Skeletal muscle cell (primary cell): ENCODE results near the gene POLR1C.
"Not testable (repeated sequence)": the region's sequence is repeated elsewhere in the genome, so short reads cannot be mapped to it uniquely, and the experiment has no call there.

ENCODE experiments used
- DNase-seq: peaks from one replicate; pipeline ENCODE4 v3.0.0-alpha.2; 2010; ENCODE audit warnings: low read depth
- H3K4me3 ChIP-seq: 2 replicates; pipeline ENCODE4 v1.5.1; 2011; ENCODE audit warnings: low read depth, mild to moderate bottlenecking, control low read depth, low read length, moderate library complexity

Gene POLR1C

GRCh38 chr6:43506667-43507471 is 10.0 kb upstream of the POLR1C start:
- H3K4me3 ChIP-seq, result no peak overlapping the region
- DNase-seq, result peak; percentile 25

- no peak overlapping the region for H3K4me3 ChIP-seq
- DNase-seq, result no peak
Measured at GRCh38 chr6:43508481-43509141, 8.3 kb upstream of the POLR1C start.

GRCh38 chr6:43509142-43509983 is 7.5 kb upstream of the POLR1C start:
- H3K4me3 ChIP-seq, result peak overlapping the region; percentile 57

GRCh38 chr6:43509984-43510826 is 6.7 kb upstream of the POLR1C start, which contains the start of gene LRRC73:
TSS of gene LRRC73 (minus strand) at chr6:43510346. CDS start at chr6:43509785, 561 bp downstream.
- peak within 1 kb of the TSS; percentile 57 for H3K4me3 ChIP-seq
- DNase-seq, result peak; percentile 37

More at GRCh38 chr6:43509142-43509983, 7.5 kb upstream of the POLR1C start:
- DNase-seq, result no peak

DNA sequence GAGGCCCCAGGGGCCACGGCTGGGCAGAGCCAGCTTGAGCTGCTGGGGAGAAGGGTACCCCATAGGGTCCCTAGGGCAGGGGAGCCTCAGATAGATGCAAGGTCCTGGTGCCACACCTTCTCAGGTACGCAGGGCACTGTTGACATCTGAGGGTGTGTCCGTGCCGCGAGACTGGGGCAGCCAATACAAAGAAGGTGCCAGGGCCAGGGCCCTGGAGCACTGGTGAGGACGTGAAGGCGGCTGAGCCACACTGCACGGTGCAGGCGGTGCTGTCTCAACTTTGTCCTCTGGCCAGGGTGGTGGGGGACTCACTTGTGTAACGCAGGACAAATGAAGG is 6.1 kb upstream of the POLR1C start:
- no peak for DNase-seq
- H3K4me3 ChIP-seq, result peak overlapping the region; percentile 57

GRCh38 chr6:43511824-43512415 is 5.0 kb upstream of the POLR1C start:
- H3K4me3 ChIP-seq, result no peak overlapping the region
- no peak for DNase-seq

DNA sequence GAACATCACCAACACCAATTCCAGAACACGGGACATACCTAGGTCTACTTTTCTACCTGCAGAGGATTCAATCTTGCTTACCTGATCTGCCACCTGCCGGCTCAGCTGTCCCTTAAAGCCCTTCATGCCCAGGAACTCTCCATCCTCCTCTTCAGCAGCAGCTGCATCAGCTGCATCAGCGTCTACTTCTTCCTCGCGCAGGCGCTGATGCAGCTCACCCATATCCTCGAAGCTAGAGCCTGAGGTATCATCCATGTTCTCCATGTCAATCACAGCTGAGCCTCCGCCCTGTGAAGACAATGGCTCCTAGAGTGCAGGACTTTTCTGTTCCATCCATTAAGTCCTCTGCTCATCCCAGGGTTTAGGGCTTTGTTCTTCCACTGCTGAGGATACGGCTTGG is 1.1 kb upstream of the POLR1C start:
- no peak for DNase-seq
- peak overlapping the region; percentile 99 for H3K4me3 ChIP-seq

- peak overlapping the region; percentile 99 for H3K4me3 ChIP-seq
- DNase-seq, result no peak
Measured at GRCh38 chr6:43516367-43516696, 557 bp upstream of the POLR1C start.

DNA sequence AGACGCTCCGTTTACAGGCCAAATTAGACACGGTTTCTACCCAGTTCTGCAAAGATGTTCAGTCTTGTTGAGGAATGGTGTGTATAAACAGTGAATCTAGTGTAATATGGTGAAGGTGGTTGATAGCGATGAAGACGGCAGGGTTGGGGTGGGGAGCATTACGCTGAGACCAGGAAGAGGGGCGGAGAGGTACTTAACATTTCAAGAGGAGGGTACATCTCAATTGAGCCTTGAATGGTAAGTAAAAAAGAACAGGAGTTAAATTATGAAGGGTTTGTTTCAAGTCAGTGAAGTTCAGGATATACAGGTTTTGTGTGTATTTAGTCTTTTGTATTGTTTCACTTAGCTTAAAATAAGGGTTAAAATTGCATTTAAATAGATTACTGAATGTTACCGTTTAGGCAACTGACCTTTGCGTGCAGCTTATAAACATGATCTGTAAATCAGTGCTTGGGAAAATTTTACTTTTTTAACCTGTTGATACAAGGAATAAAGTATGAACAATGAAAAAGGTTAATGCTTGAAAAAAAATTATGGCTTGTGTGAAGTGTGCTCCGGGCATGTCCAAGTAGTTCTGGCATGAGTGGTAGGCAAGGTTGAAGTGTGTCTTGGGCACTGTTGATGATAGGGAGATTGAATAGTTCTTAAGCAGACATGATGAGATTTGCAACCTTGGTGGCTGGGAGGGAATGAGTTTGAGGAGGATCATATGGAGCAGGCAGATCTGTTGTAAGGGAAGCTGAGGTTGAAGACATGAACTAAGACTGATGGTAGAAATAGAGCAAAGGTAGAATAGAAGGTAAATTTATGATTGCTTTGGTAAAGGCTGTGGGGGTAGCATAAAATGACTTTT is 842 bp downstream of the POLR1C start:
- peak overlapping the region; percentile 99 for H3K4me3 ChIP-seq
- no peak for DNase-seq

GRCh38 chr6:43520097-43520496 is 3.2 kb downstream of the POLR1C start:
- DNase-seq, result no peak
- no peak overlapping the region for H3K4me3 ChIP-seq

- no peak for DNase-seq
- no peak overlapping the region for H3K4me3 ChIP-seq
Measured at GRCh38 chr6:43521836-43522235, 4.9 kb downstream of the POLR1C start.

DNA sequence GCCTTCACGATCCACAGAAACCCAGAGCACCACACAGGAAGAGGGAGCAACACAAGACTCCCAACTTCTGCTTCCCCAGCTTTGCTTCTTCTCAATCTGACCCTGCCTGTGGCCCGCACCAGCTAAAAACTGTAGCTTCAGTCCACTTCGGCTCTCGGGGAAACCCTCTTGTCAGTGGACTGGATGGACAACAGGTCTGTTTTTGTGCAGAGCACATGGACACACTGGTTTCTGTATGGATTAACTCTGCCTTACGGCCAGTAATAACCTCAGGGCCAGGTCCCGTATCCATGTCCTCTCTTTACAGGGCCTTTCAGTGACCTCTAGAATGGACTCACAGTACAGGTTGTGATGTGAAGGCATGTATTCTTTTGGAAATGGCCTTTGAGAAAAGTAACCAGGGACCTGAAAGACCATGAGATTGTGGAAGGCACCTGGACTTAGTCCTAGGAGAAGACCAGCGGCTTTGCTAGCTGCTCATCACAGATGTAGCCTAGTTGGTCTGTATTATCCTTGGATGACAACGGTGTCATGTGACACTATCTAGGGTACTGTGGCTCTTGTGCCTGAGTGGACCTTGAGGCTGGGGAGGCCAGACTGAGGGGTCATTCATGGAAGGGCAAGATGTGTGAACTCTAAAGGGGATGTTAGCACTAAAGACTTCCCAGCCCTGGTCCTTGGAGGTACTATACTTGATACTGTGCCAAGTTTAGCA is 5.8 kb downstream of the POLR1C start:
- no peak overlapping the region for H3K4me3 ChIP-seq
- no peak for DNase-seq

GRCh38 chr6:43523284-43523683 is 6.4 kb downstream of the POLR1C start:
- H3K4me3 ChIP-seq, result no peak overlapping the region
- DNase-seq, result no peak

- no peak overlapping the region for H3K4me3 ChIP-seq
- DNase-seq, result no peak
Measured at GRCh38 chr6:43524483-43524961, 7.6 kb downstream of the POLR1C start.

DNA sequence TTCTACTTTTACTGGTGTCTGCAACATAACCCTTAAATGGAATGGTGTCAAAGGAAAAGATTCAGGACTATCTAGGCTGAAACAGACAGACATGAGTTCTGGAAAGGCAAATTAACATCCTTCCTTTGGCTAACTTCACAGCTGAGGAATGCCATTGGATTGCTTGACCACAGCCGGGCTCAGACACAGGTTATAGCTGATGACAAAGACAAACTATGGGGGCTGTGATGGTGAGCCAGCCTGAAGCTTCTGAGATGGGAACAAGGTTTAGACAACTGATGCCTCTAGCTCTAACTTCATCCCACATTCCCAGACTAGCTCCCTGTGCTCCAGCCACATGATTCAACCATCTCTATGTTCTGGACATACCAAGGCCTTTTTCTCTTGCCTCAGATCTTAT is 15.3 kb downstream of the POLR1C start:
- no peak for DNase-seq
- no peak overlapping the region for H3K4me3 ChIP-seq

DNA sequence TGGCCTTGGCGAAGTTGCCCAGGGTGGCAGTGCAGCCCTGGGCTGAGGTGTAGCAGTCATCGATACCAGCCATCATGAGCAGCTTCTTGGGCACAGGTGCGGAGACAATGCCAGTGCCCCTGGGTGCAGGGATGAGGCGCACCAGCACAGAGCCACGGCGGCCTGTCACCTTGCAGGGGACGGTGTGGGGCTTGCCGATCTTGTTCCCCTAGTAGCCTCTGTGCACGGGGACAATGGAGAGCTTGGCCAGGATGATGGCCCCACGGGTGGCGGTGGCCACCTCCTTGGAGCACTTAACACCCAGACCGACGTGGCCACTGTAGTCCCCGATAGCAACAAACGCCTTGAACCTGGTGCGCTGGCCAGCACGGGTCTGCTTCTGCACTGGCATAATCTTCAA is 22.1 kb downstream of the POLR1C start:
- H3K4me3 ChIP-seq, DNase-seq: not testable (repeated sequence)

- not testable (repeated sequence) for DNase-seq, H3K4me3 ChIP-seq
Measured at GRCh38 chr6:43539409-43539808, 22.5 kb downstream of the POLR1C start.
